Thoracic aorta (tissue), 2 donors: Measurements from ENCODE around the gene UQCRFS1. TPM values are rescaled to one million over a fixed set of nuclear protein-coding genes. Genes with fewer than 3 reads are reported as not detected.

Experiments
- ATAC-seq: fragments of 150-250 bp; one replicate; pipeline ENCODE4 v1.8.0; 2017; ENCODE audit warnings: low read depth; ENCODE audit not compliant: insufficient number of reproducible peaks, low FRiP score
- DNase-seq: peaks from one replicate; pipeline ENCODE4 v3.0.0-alpha.2; 2020; ENCODE audit warnings: low spot score
- H3K27ac ChIP-seq, 2 donors: fragments of 200-600 bp; sonication (generic); 1 replicate in 1 of 2; 2 replicates in 1 of 2; pipeline ENCODE4 v1.5.1; 2016; ENCODE audit warnings: mild to moderate bottlenecking in 2 of 2, moderate library complexity in 2 of 2
- H3K27me3 ChIP-seq: fragments of 200-600 bp; sonication (generic); replicated peaks from 2 replicates; pipeline ENCODE4 v1.6.0; 2016; ENCODE audit warnings: mild to moderate bottlenecking; ENCODE audit not compliant: insufficient read depth
- H3K36me3 ChIP-seq: fragments of 200-600 bp; sonication (generic); one replicate; pipeline ENCODE4 v1.5.1; 2016
- H3K4me1 ChIP-seq, 2 donors: fragments of 200-600 bp; sonication (generic); 1 replicate in 1 of 2; 2 replicates in 1 of 2; pipeline versions ENCODE4 v1.5.1 to v1.6.0; 2016; ENCODE audit warnings: low read depth in 2 of 2, mild to moderate bottlenecking in 1 of 2; ENCODE audit not compliant: control insufficient read depth in 1 of 2
- H3K4me3 ChIP-seq: fragments of 200-600 bp; sonication (generic); 2 replicates; pipeline ENCODE4 v1.5.1; 2016; ENCODE audit warnings: mild to moderate bottlenecking
- H3K9me3 ChIP-seq: fragments of 200-600 bp; sonication (generic); 2 replicates; pipeline ENCODE4 v1.5.1; 2016
- CTCF ChIP-seq: fragments of 200-600 bp; sonication (generic); IDR thresholded peaks from one replicate; pipeline ENCODE4 v1.5.1; 2019; ENCODE audit warnings: antibody characterized with exemption
- total RNA-seq, 2 donors: library from RNA; depleted of rRNA; stranded (reverse); fragments of >200 nt; gene quantifications; one replicate each; pipeline versions ENCODE4 v1.1.0 to v1.2.3, GENCODE V29; 2016

Gene UQCRFS1
- total RNA-seq, 2 donors from 2014 or later = 16.8 to 18.5 TPM

- no peaks in the 10 kb centered on the region for H3K36me3 ChIP-seq
- H3K27ac ChIP-seq = no peak overlapping the region
- no peaks in the 10 kb centered on the region for H3K27me3 ChIP-seq
- no peaks in the 10 kb centered on the region for H3K9me3 ChIP-seq
- DNase-seq (no peak), ATAC-seq (no peak)
- H3K4me3 ChIP-seq = no peak overlapping the region
- no peak for TF ChIP-seq CTCF
- no peaks in the 10 kb centered on the region for H3K4me1 ChIP-seq
Measured at GRCh38 chr19:29162694-29163093, 50.3 kb downstream of the UQCRFS1 start.

GRCh38 chr19:29155683-29156082, 57.3 kb downstream of the UQCRFS1 start:
- TF ChIP-seq CTCF = no peak
- ATAC-seq = no peak
- peaks cover 4% of the 10 kb centered on the region for H3K9me3 ChIP-seq

More at GRCh38 chr19:29155683-29156082, 57.3 kb downstream of the UQCRFS1 start:
- Histone ChIP-seq H3K36me3 (no peaks in the 10 kb centered on the region), H3K4me1 (no peaks in the 10 kb centered on the region), H3K27ac (no peak overlapping the region), H3K4me3 (no peak overlapping the region), H3K27me3 (no peaks in the 10 kb centered on the region)
- no peak for DNase-seq
